ENCODE data around the gene ATP8A2.
"Not testable (repeated sequence)": the region's sequence is repeated elsewhere in the genome, so short reads cannot be mapped to it uniquely, and the experiment has no call there.

ATP8A2 gene

GRCh38 chr13:25948910-25949309, 577.1 kb downstream of the ATP8A2 start:
- no peak for DNase-seq
- no peaks in the 10 kb centered on the region for H3K36me3 ChIP-seq (replicated peaks; ENCODE audit: insufficient read depth, low read length)
- no peak for TF ChIP-seq CTCF (IDR thresholded peaks at IDR 0.05; ENCODE audit: low read length)
- no peak for TF ChIP-seq EZH2phosphoT487 (IDR thresholded peaks at IDR 0.05; ENCODE audit: low read length)
- TF ChIP-seq EZH2 (optimal IDR thresholded peaks at IDR 0.05; ENCODE audit: low read depth, low read length): no peak
- H3K9me3 ChIP-seq (replicated peaks; ENCODE audit: insufficient read depth, low read length): no peaks in the 10 kb centered on the region
- no peak overlapping the region for H3K9ac ChIP-seq (ENCODE audit: low read length)
- H4K20me1 ChIP-seq (ENCODE audit: insufficient read depth, low read length): no peaks in the 10 kb centered on the region
- H3K79me2 ChIP-seq (ENCODE audit: low read length): no peaks in the 10 kb centered on the region
- H3K4me2 ChIP-seq (ENCODE audit: low read depth, low read length): no peak overlapping the region
- H3K9me2 ChIP-seq (replicated peaks; ENCODE audit: insufficient read depth, low read length): no peaks in the 10 kb centered on the region
- H3K27me3 ChIP-seq (replicated peaks; ENCODE audit: insufficient read depth, low read length): no peaks in the 10 kb centered on the region
- H3K27ac ChIP-seq (ENCODE audit: low read length): no peak overlapping the region
- no peak overlapping the region for H3K4me3 ChIP-seq (ENCODE audit: low read length)
- no peaks in the 10 kb centered on the region for H3K4me1 ChIP-seq (ENCODE audit: low read length)
- H2AFZ ChIP-seq (ENCODE audit: low read length): no peak overlapping the region
- no peaks in the 10 kb centered on the region for H3F3A ChIP-seq (ENCODE audit: insufficient read depth, low read length)

GRCh38 chr13:25951831-25952230, 580.1 kb downstream of the ATP8A2 start:
- no peaks in the 10 kb centered on the region for H3K4me1 ChIP-seq (ENCODE audit: low read length)
- no peak overlapping the region for H3K4me2 ChIP-seq (ENCODE audit: low read depth, low read length)
- no peaks in the 10 kb centered on the region for H4K20me1 ChIP-seq (ENCODE audit: insufficient read depth, low read length)
- no peak overlapping the region for H3K27ac ChIP-seq (ENCODE audit: low read length)
- TF ChIP-seq EZH2phosphoT487 (IDR thresholded peaks at IDR 0.05; ENCODE audit: low read length) (no peak), EZH2 (optimal IDR thresholded peaks at IDR 0.05; ENCODE audit: low read depth, low read length) (no peak), CTCF (IDR thresholded peaks at IDR 0.05; ENCODE audit: low read length) (no peak)
- H3F3A ChIP-seq (ENCODE audit: insufficient read depth, low read length): no peaks in the 10 kb centered on the region
- no peaks in the 10 kb centered on the region for H3K27me3 ChIP-seq (replicated peaks; ENCODE audit: insufficient read depth, low read length)
- no peak for DNase-seq
- no peaks in the 10 kb centered on the region for H3K36me3 ChIP-seq (replicated peaks; ENCODE audit: insufficient read depth, low read length)
- H3K4me3 ChIP-seq (ENCODE audit: low read length): no peak overlapping the region
- no peaks in the 10 kb centered on the region for H3K79me2 ChIP-seq (ENCODE audit: low read length)
- no peak overlapping the region for H3K9ac ChIP-seq (ENCODE audit: low read length)
- H3K9me3 ChIP-seq (replicated peaks; ENCODE audit: insufficient read depth, low read length): no peaks in the 10 kb centered on the region
- no peaks in the 10 kb centered on the region for H3K9me2 ChIP-seq (replicated peaks; ENCODE audit: insufficient read depth, low read length)
- no peak overlapping the region for H2AFZ ChIP-seq (ENCODE audit: low read length)

- H3K4me2 ChIP-seq (ENCODE audit: low read depth, low read length); H3K4me3 ChIP-seq (ENCODE audit: low read length); H2AFZ ChIP-seq (ENCODE audit: low read length); H3K27ac ChIP-seq (ENCODE audit: low read length); H3F3A ChIP-seq (ENCODE audit: insufficient read depth, low read length); H3K4me1 ChIP-seq (ENCODE audit: low read length); H3K9me3 ChIP-seq (replicated peaks; ENCODE audit: insufficient read depth, low read length); H3K27me3 ChIP-seq (replicated peaks; ENCODE audit: insufficient read depth, low read length); H3K9me2 ChIP-seq (replicated peaks; ENCODE audit: insufficient read depth, low read length); DNase-seq; H4K20me1 ChIP-seq (ENCODE audit: insufficient read depth, low read length); H3K79me2 ChIP-seq (ENCODE audit: low read length); H3K9ac ChIP-seq (ENCODE audit: low read length); H3K36me3 ChIP-seq (replicated peaks; ENCODE audit: insufficient read depth, low read length): not testable (repeated sequence)
These were observed 582.3 kb downstream of the ATP8A2 start for GRCh38 chr13:25954080-25954479.

GRCh38 chr13:25954943-25955342, 583.2 kb downstream of the ATP8A2 start:
- H3K4me2 ChIP-seq (ENCODE audit: low read depth, low read length); H3K27ac ChIP-seq (ENCODE audit: low read length); H3K79me2 ChIP-seq (ENCODE audit: low read length); H3K9ac ChIP-seq (ENCODE audit: low read length); H3F3A ChIP-seq (ENCODE audit: insufficient read depth, low read length); H2AFZ ChIP-seq (ENCODE audit: low read length); H3K36me3 ChIP-seq (replicated peaks; ENCODE audit: insufficient read depth, low read length); H3K4me1 ChIP-seq (ENCODE audit: low read length); H3K4me3 ChIP-seq (ENCODE audit: low read length); H3K27me3 ChIP-seq (replicated peaks; ENCODE audit: insufficient read depth, low read length); H4K20me1 ChIP-seq (ENCODE audit: insufficient read depth, low read length); H3K9me3 ChIP-seq (replicated peaks; ENCODE audit: insufficient read depth, low read length); H3K9me2 ChIP-seq (replicated peaks; ENCODE audit: insufficient read depth, low read length); DNase-seq: not testable (repeated sequence)

All from MM.1S (cell line).